Stimulated activated CD8-positive, alpha-beta memory T cell treated with anti-CD3 and anti-CD28 coated beads, Interleukin-15, amount 100 ng/mL, for 1 hour (primary cell): ENCODE results near the gene AQR.
"Not testable (repeated sequence)": the region's sequence is repeated elsewhere in the genome, so short reads cannot be mapped to it uniquely, and the experiment has no call there.

ENCODE experiments used
- DNase-seq: peaks from one replicate; pipeline ENCODE4 v3.0.0-alpha.2; 2020; ENCODE audit warnings: low read depth

Gene AQR

GRCh38 chr15:34952481-34952880 is 17.1 kb downstream of the AQR start:
- DNase-seq: no peak

GRCh38 chr15:34951993-34952392 is 17.5 kb downstream of the AQR start:
- DNase-seq: no peak

DNA sequence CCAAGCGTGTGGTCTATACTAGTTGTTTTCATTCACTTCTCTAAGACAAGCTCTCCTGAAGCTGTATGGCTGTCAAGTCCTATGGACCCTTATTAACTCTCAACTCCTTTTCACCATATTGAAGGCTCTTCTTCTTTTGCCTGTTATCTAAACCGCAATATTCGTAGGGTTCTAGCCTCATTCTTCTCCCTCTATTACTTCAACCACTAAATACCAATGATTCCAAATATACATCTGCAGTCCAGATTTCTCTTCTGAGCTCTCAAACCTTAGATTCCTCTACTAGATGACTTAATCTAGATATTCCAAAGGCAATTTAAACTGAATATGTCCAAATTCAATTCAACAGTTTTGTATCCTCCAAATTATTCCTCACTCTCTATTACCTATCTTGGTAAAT is 24.6 kb downstream of the AQR start:
- DNase-seq: no peak

DNA sequence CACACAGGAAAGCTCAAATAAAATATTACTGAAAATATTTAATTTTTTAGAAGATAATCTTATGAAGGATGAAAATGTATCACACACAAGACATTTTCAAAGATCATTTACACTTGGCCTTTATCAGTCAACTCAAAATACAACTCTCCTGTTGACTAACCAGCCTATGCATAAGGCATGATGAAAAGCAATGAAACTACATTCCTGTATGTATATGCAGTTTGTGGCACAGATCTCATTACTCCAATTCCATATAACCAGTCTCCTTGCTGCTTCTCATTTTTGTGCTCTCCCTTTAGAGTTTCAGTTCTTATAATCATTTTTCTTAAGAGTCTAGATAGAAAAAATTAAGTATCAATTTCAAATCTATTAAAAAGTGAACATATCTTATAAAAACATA is 25.8 kb downstream of the AQR start:
- DNase-seq: no peak

DNA sequence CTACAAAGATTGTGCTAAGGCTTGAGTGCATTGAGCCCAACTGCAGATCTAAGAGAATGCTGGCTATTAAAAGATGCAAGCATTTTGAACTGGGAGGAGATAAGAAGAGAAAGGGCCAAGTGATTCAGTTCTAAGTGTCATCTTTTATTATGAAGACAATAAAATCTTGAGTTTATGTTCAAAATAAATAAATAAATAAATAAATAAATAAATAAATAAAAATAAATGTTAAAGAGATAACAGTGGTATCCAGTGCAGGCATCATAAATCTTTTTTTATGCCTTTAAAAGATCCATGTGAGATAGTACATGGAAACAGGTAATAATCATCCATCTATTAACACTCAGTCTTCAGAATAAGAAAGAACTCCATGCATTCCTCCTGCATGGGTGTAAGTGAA is 26.3 kb downstream of the AQR start:
- not testable (repeated sequence) for DNase-seq

DNA sequence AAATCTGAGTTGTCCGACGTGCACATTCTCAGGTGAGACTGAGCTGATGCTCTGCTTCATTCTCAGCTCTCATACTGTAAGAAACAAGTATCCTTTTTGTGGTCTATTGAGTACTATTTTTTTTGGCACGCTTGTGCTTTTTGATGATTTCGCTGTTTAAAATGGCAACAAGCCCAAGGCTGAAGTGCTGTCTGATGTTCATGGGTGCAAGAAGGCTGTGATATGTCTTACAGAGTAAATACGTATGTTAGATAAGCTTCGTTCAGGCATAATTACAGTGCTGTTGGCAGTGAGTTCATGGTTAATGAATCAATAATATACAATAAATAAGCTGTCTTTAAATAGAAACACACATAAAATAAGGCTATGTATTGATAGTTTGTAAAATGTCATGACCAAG is 27.2 kb downstream of the AQR start:
- no peak for DNase-seq

DNA sequence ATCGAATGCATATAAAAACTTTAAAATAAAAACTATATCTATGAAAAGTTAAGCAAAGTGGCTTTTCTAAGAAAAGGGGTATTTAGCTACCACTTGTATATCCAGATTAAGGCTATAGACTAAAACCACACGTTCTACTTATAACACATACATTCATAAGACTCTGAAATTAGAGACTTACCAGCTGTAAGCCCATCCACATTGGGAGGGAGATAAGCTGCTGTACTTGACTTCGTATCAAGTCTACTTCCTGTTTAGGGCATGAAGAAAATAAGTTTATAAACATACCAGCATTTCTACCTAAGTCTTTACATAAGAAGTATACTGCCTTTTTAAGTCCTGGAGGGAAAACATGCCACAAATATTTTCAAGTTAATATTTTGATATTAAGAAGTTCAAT is 27.7 kb downstream of the AQR start:
- DNase-seq: no peak

DNA sequence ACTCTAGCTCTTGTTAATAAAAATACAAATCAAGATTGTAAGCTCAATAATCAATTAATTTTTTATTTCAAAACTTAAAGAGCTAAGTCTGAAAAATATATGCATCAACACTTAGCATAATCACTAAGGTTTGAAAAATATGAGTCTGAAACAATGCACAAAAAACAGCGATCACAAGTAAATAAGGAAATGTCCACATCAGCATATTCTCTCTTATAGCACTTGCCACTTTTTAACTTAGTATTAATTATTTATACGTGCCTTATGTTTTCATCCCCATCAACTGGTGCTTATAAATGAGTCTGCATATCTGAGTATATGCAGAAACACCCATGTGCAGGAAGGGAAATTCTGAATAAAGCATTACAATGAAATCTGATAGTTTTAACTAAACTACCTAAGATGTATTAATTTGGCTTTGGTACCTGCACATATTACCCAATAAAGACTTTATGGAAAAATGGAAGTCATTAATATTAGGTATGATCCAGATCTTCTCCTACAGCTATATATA is 28.3 kb downstream of the AQR start:
- no peak for DNase-seq

- DNase-seq: no peak
These were observed 36.0 kb downstream of the AQR start for GRCh38 chr15:34933432-34933975.

- DNase-seq: not testable (repeated sequence)
These were observed 41.2 kb downstream of the AQR start for GRCh38 chr15:34928349-34928748.

GRCh38 chr15:34927726-34928125 is 41.8 kb downstream of the AQR start:
- DNase-seq: no peak

GRCh38 chr15:34914317-34914716 is 55.2 kb downstream of the AQR start:
- DNase-seq: no peak

DNA sequence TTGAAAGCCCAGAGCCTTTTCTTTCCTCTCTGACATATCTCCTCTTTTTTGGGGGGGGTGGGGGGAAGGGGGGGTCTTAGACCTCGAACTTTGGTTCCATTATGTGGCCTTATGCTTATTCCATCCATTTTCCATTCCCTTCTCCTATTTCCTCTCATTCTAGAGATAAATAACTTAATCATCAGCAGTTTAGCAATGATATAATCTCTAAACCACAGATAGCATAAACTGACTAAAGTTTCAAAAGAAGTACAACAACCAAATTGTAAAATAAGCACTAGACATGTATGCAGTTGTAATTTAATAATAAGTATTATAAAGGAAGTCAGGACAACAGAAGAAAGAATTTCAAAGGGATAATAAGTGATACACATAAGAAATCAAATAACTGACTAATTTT is 64.5 kb downstream of the AQR start:
- no peak for DNase-seq

- no peak for DNase-seq
These were observed 65.0 kb downstream of the AQR start for GRCh38 chr15:34904527-34904926.

- no peak for DNase-seq
These were observed 68.8 kb downstream of the AQR start for GRCh38 chr15:34900748-34901147.

DNA sequence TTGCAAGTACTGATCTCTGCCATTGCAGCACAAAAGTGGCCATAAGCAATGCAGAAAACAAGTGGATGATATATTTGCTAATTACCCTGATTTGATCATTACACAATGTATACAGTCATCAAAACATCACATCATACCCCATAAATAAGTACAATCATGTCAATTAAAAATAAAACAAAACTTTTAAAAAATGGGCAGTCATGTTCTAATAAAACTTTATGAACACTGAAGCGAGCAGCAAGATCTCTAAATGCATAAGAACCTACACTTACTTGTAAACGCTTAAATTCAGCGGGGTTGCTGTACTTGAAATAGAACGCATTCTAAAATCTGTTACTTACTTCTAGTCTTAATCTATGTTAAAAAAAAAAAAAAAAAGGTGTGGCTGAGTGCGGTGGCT is 73.4 kb downstream of the AQR start:
- DNase-seq: no peak

DNA sequence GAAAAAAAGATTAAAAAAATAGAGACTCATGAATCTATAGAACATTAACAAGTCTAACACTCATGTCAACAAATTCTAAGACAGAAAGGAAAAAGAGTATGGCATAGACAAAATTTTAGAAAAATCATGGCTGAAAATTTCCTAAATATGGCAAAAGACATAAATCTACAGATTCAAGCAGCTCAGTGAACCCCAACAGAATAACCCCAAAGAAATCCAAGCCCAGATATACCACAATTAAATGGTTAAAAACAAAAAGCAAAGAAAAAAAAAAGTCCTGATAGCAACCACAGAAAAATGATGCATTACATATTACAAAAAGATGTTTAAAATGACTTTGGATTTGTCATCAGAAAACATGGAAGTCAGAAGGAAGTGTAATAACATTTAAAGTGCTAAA is 75.6 kb downstream of the AQR start:
- DNase-seq: no peak

- no peak for DNase-seq
These were observed 76.5 kb downstream of the AQR start for GRCh38 chr15:34892963-34893591.

DNA sequence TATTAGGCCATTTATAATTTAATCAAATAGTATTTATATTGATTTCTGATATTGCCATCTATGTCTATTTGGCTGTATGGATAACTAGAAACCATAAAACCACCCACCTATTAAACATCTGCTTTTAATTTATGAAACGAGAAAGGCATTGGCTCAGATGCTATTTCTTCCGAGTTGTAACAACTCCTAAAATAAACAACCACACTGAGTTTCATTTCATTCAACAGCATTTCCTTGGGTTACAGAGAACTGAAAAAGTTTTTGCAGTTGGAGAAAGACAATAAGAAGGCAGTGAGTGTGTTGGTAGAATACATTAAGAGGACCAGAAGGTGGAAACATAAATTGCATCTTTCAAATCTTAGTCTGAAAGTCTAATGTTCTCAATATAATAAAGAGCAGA is 79.1 kb downstream of the AQR start:
- DNase-seq: no peak

GRCh38 chr15:34889476-34889875 is 80.1 kb downstream of the AQR start:
- DNase-seq: no peak

DNA sequence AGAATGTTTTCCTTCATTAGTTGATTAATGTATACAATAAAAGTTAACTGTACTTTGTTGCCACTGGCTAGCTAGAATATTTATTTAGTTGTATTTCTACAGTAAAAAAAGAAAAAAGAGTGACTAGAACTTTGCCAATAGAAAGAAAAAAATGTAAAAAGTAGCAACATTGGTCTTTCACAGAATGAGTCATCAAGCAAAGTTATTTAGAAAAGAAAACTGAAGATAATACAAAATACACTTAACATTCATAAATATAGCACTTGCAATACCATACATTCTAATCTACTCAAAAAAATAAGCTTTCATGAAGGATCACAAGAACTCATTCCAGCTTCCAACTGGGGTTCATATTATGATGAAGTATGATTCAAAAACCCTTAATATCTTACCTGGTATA is 83.4 kb downstream of the AQR start:
- no peak for DNase-seq

GRCh38 chr15:34883633-34884032 is 85.9 kb downstream of the AQR start:
- no peak for DNase-seq

DNA sequence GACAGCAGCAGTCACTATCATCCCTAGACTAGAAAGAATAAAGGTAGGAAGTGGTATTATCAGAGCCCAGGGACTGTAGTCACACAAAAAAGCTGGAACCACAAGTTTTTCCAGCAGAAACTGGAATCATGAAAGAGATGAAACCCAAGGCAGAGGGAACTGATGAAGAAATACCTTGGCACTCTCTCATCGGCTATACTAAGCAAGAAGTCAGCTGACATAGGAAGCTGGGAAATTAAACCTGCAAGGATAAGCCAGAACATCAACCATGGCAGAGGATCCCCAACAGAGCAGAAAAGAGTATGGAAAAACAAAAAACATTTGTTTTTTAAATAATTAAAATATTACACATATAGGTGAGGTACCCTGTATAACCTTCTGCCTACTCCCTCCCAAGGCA is 86.5 kb downstream of the AQR start:
- DNase-seq: no peak

GRCh38 chr15:34879107-34879506 is 90.4 kb downstream of the AQR start:
- no peak for DNase-seq
